Caco-2 (cell line): Measurements from ENCODE around the gene FBXO38. TPM values are rescaled to one million over a fixed set of nuclear protein-coding genes. Genes with fewer than 3 reads are reported as not detected.

ENCODE experiments used
- BruUV-seq: library from RNA; stranded (reverse); fragments of 400-500 nt; replicated peaks from 2 replicates; lab custom pipeline; 2021; lab: Mats Ljungman, UMichigan
- CTCF ChIA-PET: fragments of 300-600 bp; sonication (Branson Sonifier 250); formaldehyde crosslinking; loops from one replicate; lab custom pipeline; 2022; ENCODE audit warnings: antibody characterized with exemption; lab: Charles Lee
- POLR2A ChIA-PET: fragments of 300-600 bp; sonication (Branson Sonifier 250); formaldehyde crosslinking; loops from one replicate; lab custom pipeline; 2022; ENCODE audit warnings: antibody characterized with exemption; lab: Charles Lee
- DNase-seq, 2 experiments: peaks; one replicate each; pipeline versions ENCODE4 v3.0.0 to v3.0.0-alpha.2; 2020 to 2022
- H3K27me3 ChIP-seq: replicated peaks from 2 replicates; pipeline ENCODE4 v1.6.0; 2011; ENCODE audit warnings: low read length; ENCODE audit not compliant: control insufficient read depth, insufficient read depth
- H3K36me3 ChIP-seq: 2 replicates; pipeline ENCODE4 v1.5.1; 2011; ENCODE audit warnings: low read length; ENCODE audit not compliant: control insufficient read depth, insufficient read depth
- H3K4me1 ChIP-seq: fragments of 250-450 bp; sonication (Bioruptor Pico); 2 replicates; pipeline ENCODE4 v1.5.1; 2020; ENCODE audit warnings: mild to moderate bottlenecking
- H3K4me3 ChIP-seq: 2 replicates; pipeline ENCODE4 v1.5.1; 2011; ENCODE audit warnings: low read depth, mild to moderate bottlenecking, control low read depth, low read length
- H3K9me3 ChIP-seq: fragments of 250-450 bp; sonication (Bioruptor Pico); 2 replicates; pipeline ENCODE4 v1.5.1; 2020; ENCODE audit warnings: mild to moderate bottlenecking, moderate library complexity
- H3K27ac Mint-ChIP-seq: one replicate; pipeline ENCODE4 v1.8.0; 2022; ENCODE audit warnings: mixed read lengths; ENCODE audit not compliant: unreplicated experiment
- H3K27me3 Mint-ChIP-seq: one replicate; pipeline ENCODE4 v1.8.0; 2022; ENCODE audit warnings: mixed read lengths; ENCODE audit not compliant: insufficient read depth, unreplicated experiment
- H3K36me3 Mint-ChIP-seq: one replicate; pipeline ENCODE4 v1.8.0; 2022; ENCODE audit warnings: mild to moderate bottlenecking, mixed read lengths; ENCODE audit not compliant: insufficient read depth, unreplicated experiment
- H3K4me1 Mint-ChIP-seq: one replicate; pipeline ENCODE4 v1.8.0; 2022; ENCODE audit warnings: low read depth, mixed read lengths; ENCODE audit not compliant: unreplicated experiment
- H3K4me3 Mint-ChIP-seq: one replicate; pipeline ENCODE4 v1.8.0; 2022; ENCODE audit warnings: mild to moderate bottlenecking, moderate library complexity, mixed read lengths; ENCODE audit not compliant: unreplicated experiment
- H3K9me3 Mint-ChIP-seq: one replicate; pipeline ENCODE4 v1.8.0; 2022; ENCODE audit warnings: mixed read lengths; ENCODE audit not compliant: unreplicated experiment
- intact Hi-C: fragments of 100-400 bp; cut with micrococcal nuclease; formaldehyde crosslinking; loops from one replicate; pipeline ENCODE4 v1.10.0; 2022; ENCODE audit not compliant: unreplicated experiment
- total RNA-seq: library from RNA; stranded (reverse); gene quantifications from 2 replicates; pipeline ENCODE4 v1.2.3, GENCODE V29; 2022
- TF ChIP-seq, protein P1 (sequence below), 2 experiments: fragments of 200-600 bp in 1 of 2; IDR thresholded peaks; 1 replicate in 1 of 2; 2 replicates in 1 of 2; pipeline versions ENCODE4 v1.5.1 to v1.8.0; 2011 to 2022; ENCODE audit warnings: antibody characterized with exemption in 1 of 2, control low read depth in 1 of 2, inconsistent platforms in 1 of 2, low read depth in 1 of 2, low read length in 1 of 2, mild to moderate bottlenecking in 1 of 2, moderate library complexity in 1 of 2; ENCODE audit not compliant: insufficient read depth in 1 of 2, severe bottlenecking in 1 of 2, unreplicated experiment in 1 of 2

The FBXO38 gene
- total RNA-seq, 1 experiment from 2014 or later, result 36.7 TPM

DNA sequence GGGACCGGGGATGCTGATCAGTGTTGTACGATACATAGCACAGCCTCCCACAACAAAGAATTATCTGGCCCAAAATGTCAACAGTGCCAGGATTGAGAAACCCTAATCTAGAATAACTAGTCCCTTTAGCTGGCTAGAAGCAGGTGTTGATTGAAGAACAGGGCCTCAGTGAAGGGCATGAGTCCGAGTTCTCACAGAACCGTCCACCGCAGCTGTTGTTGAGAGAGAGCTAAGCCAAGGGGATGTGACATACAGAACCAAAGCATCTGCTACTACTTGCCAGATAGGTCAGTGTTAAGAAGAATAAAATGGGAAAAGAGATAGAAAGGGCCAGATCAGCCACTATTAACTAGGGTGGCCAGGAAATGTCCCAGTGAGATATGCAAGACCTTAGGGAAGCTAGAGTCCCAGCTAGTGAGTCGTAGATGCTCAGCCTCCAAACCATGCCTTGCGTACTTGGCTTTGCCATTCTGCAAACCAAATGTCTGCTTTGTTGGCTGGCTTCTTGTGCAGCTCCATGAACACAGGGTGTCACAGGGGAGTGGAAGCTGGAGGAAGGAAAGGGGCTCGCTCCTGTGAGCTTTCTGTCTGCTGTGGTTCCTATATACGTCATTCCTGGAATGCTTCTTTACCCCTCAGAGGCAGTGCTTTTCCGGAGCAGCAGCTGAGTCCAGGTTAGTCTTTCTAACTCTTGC is 68.9 kb downstream of the FBXO38 start:
- Histone ChIP-seq H3K36me3 (no peaks in the 10 kb centered on the region), H3K9me3 (no peaks in the 10 kb centered on the region), H3K27me3 (no peaks in the 10 kb centered on the region), H3K4me1 (no peaks in the 10 kb centered on the region), H3K4me3 (no peak overlapping the region)
- H3K4me3 Mint-ChIP-seq, result no peak overlapping the region
- POLR2A ChIA-PET, result no interaction called here
- no peaks in the 10 kb centered on the region for H3K4me1 Mint-ChIP-seq
- CTCF ChIA-PET, result interaction anchor here (1.2 kb wide), 1 partner anchor 278 kb away, joined by 4 read pairs; no protein-coding TSS in a partner anchor
- H3K36me3 Mint-ChIP-seq, result no peaks in the 10 kb centered on the region
- no peak overlapping the region for H3K27ac Mint-ChIP-seq
- no TSS peak for BruUV-seq
- intact Hi-C loops, result no loop called here
- TF ChIP-seq, protein P1, sequence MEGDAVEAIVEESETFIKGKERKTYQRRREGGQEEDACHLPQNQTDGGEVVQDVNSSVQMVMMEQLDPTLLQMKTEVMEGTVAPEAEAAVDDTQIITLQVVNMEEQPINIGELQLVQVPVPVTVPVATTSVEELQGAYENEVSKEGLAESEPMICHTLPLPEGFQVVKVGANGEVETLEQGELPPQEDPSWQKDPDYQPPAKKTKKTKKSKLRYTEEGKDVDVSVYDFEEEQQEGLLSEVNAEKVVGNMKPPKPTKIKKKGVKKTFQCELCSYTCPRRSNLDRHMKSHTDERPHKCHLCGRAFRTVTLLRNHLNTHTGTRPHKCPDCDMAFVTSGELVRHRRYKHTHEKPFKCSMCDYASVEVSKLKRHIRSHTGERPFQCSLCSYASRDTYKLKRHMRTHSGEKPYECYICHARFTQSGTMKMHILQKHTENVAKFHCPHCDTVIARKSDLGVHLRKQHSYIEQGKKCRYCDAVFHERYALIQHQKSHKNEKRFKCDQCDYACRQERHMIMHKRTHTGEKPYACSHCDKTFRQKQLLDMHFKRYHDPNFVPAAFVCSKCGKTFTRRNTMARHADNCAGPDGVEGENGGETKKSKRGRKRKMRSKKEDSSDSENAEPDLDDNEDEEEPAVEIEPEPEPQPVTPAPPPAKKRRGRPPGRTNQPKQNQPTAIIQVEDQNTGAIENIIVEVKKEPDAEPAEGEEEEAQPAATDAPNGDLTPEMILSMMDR (IDR thresholded peaks at IDR 0.05; ENCODE audit: insufficient read depth in 1 of 2, low read depth in 1 of 2, low read length in 1 of 2, severe bottlenecking in 1 of 2, unreplicated experiment in 1 of 2), result no peak
- no peaks in the 10 kb centered on the region for H3K9me3 Mint-ChIP-seq
- H3K27me3 Mint-ChIP-seq, result no peaks in the 10 kb centered on the region
- no peak for DNase-seq

DNA sequence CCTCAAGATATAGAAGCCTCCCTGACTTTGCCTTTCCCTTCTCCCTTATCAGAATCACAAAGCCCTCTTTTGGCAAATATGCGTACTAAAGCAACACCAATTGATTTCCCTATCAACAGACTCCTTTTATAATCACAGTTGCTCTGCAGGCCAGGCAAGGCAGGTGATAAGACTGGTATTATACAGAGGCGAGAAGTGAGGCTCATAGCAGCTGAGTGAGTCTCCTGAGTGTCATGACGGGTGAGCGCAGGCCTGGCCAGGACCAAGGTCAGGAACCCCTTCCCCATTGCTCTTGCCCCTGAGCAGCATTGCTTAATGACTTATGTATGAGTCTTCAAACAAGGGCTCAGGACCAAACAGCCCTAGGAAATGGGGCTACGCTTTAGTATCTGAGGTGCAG is 70.8 kb downstream of the FBXO38 start:
- no peak overlapping the region for H3K4me3 Mint-ChIP-seq
- no peaks in the 10 kb centered on the region for H3K36me3 Mint-ChIP-seq
- Histone ChIP-seq H3K4me3 (no peak overlapping the region), H3K27me3 (no peaks in the 10 kb centered on the region), H3K36me3 (no peaks in the 10 kb centered on the region), H3K4me1 (no peaks in the 10 kb centered on the region), H3K9me3 (no peaks in the 10 kb centered on the region)
- intact Hi-C loops, result no loop called here
- CTCF ChIA-PET, result no interaction called here
- H3K9me3 Mint-ChIP-seq, result no peaks in the 10 kb centered on the region
- TF ChIP-seq, protein P1 (IDR thresholded peaks at IDR 0.05; ENCODE audit: insufficient read depth in 1 of 2, low read depth in 1 of 2, low read length in 1 of 2, severe bottlenecking in 1 of 2, unreplicated experiment in 1 of 2), result no peak
- no TSS peak for BruUV-seq
- DNase-seq, result no peak
- no peaks in the 10 kb centered on the region for H3K4me1 Mint-ChIP-seq
- POLR2A ChIA-PET, result no interaction called here
- H3K27me3 Mint-ChIP-seq, result peaks cover 4% of the 10 kb centered on the region
- no peak overlapping the region for H3K27ac Mint-ChIP-seq

DNA sequence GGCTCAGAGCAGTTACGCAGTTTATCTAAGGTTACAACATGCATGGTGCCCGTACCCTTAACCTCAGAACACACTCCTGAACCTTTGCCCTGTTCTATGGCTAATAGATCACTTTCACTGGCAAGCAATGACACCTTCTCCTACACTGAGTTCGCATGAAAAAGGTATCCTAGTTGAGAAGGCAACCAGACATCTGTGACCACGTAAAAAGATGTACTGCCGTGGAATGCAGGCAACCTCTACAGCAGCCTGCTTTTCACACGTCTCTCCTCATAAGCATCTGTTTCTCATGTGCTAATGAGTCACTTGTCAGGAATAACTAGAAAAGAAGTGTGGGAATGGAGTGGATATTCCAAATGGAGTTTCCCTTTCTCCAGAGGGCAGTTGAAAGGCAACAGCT is 71.4 kb downstream of the FBXO38 start:
- intact Hi-C loops, result no loop called here
- Mint-ChIP-seq H3K27me3 (peaks cover 9% of the 10 kb centered on the region), H3K36me3 (no peaks in the 10 kb centered on the region), H3K4me3 (no peak overlapping the region), H3K9me3 (no peaks in the 10 kb centered on the region), H3K27ac (no peak overlapping the region), H3K4me1 (no peaks in the 10 kb centered on the region)
- no TSS peak for BruUV-seq
- TF ChIP-seq, protein P1 (IDR thresholded peaks at IDR 0.05; ENCODE audit: insufficient read depth in 1 of 2, low read depth in 1 of 2, low read length in 1 of 2, severe bottlenecking in 1 of 2, unreplicated experiment in 1 of 2), result no peak
- POLR2A ChIA-PET, result no interaction called here
- H3K4me3 ChIP-seq, result no peak overlapping the region
- CTCF ChIA-PET, result interaction anchor here (2.3 kb wide), 1 partner anchor 276 kb away, joined by 6 read pairs; no protein-coding TSS in a partner anchor
- H3K9me3 ChIP-seq, result no peaks in the 10 kb centered on the region
- H3K27me3 ChIP-seq, result no peaks in the 10 kb centered on the region
- H3K36me3 ChIP-seq, result no peaks in the 10 kb centered on the region
- DNase-seq, result no peak
- no peaks in the 10 kb centered on the region for H3K4me1 ChIP-seq
